Stimulated activated CD4-positive, alpha-beta T cell treated with anti-CD3 and anti-CD28 coated beads, TNF-alpha, amount 100 ng/mL, for 4 hours (primary cell): ENCODE results near the gene PLEK2.
"Not testable (repeated sequence)": the region's sequence is repeated elsewhere in the genome, so short reads cannot be mapped to it uniquely, and the experiment has no call there.

Experiments
- DNase-seq, 3 experiments: peaks; one replicate each; pipeline ENCODE4 v3.0.0-alpha.2; 2020; ENCODE audit warnings: low read depth in 3 of 3

Gene PLEK2

GRCh38 chr14:67360470-67361206 lies 51.3 kb downstream of the PLEK2 start:
- DNase-seq = peak in 1 of 3 experiments; percentile 13

- peak; percentile 95 to 99 (median 99) for DNase-seq
Observed at GRCh38 chr14:67359775-67360469, 52.0 kb downstream of the PLEK2 start, which contains the start of the genes ATP6V1D and EIF2S1. Gene ATP6V1D (minus strand): TSS chr14:67359804. CDS start chr14:67359698, 106 bp downstream. Gene EIF2S1 (plus strand): TSS chr14:67360328. CDS start chr14:67364768, 4,440 bp downstream.

- no peak for DNase-seq
Observed at GRCh38 chr14:67358924-67359774, 52.8 kb downstream of the PLEK2 start.

GRCh38 chr14:67357969-67358354 lies 54.0 kb downstream of the PLEK2 start:
- no peak for DNase-seq

GRCh38 chr14:67357186-67357968 lies 54.6 kb downstream of the PLEK2 start:
- no peak for DNase-seq

GRCh38 chr14:67352055-67352454 lies 59.9 kb downstream of the PLEK2 start:
- DNase-seq = no peak

GRCh38 chr14:67345583-67345982 lies 66.4 kb downstream of the PLEK2 start:
- no peak for DNase-seq

- no peak for DNase-seq
Observed at GRCh38 chr14:67343601-67344230, 68.2 kb downstream of the PLEK2 start.

- not testable (repeated sequence) for DNase-seq
Observed at GRCh38 chr14:67341231-67341630, 70.7 kb downstream of the PLEK2 start.
